ENCODE measurements around the gene C2CD4D.
"Not testable (repeated sequence)": the region's sequence is repeated elsewhere in the genome, so short reads cannot be mapped to it uniquely, and the experiment has no call there.

Gene C2CD4D

GRCh38 chr1:151882466-151882865 is 42.8 kb upstream of the C2CD4D start:
- H3K4me2 ChIP-seq (ENCODE audit: low read length, poor library complexity, severe bottlenecking), result no peak overlapping the region
- DNase-seq, result no peak
- no peak overlapping the region for H3K23ac ChIP-seq (ENCODE audit: low read length in 2 of 2)
- H3K14ac ChIP-seq (ENCODE audit: low read length in 2 of 2), result no peak overlapping the region
- H2BK5ac ChIP-seq (ENCODE audit: low read depth, low read length, poor library complexity, severe bottlenecking), result no peak overlapping the region
- H2BK15ac ChIP-seq (ENCODE audit: low read depth, poor library complexity, severe bottlenecking), result no peak overlapping the region
- H2BK12ac ChIP-seq (ENCODE audit: low read length in 2 of 2), result no peak overlapping the region
- H4K8ac ChIP-seq (ENCODE audit: low read length), result no peak overlapping the region
- no peak overlapping the region for H2BK120ac ChIP-seq (ENCODE audit: low read depth, low read length)
- no peak overlapping the region for H2AK5ac ChIP-seq (ENCODE audit: low read length, severe bottlenecking)
- H3K4me1 ChIP-seq (ENCODE audit: control insufficient read depth, insufficient read depth, low read depth, low read length), result no peaks in the 10 kb centered on the region
- H2AFZ ChIP-seq (ENCODE audit: low read depth, low read length), result no peak overlapping the region
- no peak overlapping the region for H3K4me3 ChIP-seq (ENCODE audit: insufficient read depth in 1 of 2, low read depth in 1 of 2, low read length in 2 of 2)
- H3K36me3 ChIP-seq (ENCODE audit: control insufficient read depth in 1 of 2, insufficient read depth in 2 of 2, low read depth in 1 of 2, low read length in 2 of 2), result peaks cover 2 to 16% of the 10 kb centered on the region in 2 experiments
- no peaks in the 10 kb centered on the region for H3K79me1 ChIP-seq (replicated peaks; ENCODE audit: low read length, poor library complexity, severe bottlenecking)
- H4K91ac ChIP-seq (ENCODE audit: low read length), result no peak overlapping the region
- no peak overlapping the region for H3K4ac ChIP-seq (ENCODE audit: low read depth in 1 of 2, low read length in 2 of 2)
- no peak overlapping the region for H3K27ac ChIP-seq (ENCODE audit: low read length, poor library complexity, severe bottlenecking)
- no CpG with 5 or more reads among the region's 2 CpGs for WGBS
- no peaks in the 10 kb centered on the region for H3K27me3 ChIP-seq (ENCODE audit: control insufficient read depth in 1 of 2, insufficient read depth in 1 of 2, low read length in 2 of 2)
- H3K18ac ChIP-seq (ENCODE audit: low read depth in 1 of 2, low read length in 2 of 2), result no peak overlapping the region
- H3K9ac ChIP-seq (ENCODE audit: low read length), result no peak overlapping the region
- H3K9me3 ChIP-seq (ENCODE audit: control insufficient read depth, low read length), result no peaks in the 10 kb centered on the region

DNA sequence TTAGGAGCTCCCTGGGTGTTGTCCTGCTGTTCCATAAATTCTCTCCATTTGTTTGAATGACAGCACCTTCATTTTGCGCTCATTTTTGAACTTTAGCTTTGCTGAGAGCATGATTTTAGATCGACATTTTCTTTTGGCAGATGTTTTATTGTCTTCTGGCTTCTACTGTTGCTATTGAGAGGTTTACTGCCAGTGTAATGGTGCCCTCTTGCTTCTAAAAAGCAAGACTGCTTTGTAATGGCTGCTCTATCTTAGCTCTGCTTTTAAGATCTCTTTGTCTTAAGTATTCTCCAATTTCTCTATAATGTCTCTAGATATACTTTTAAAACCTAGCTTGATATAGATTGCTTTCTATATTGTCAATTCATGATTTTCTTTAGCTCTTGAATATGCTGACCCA is 41.9 kb upstream of the C2CD4D start:
- Histone ChIP-seq H2AFZ (ENCODE audit: low read depth, low read length) (no peak overlapping the region), H3K23ac (ENCODE audit: low read length in 2 of 2) (no peak overlapping the region), H2BK5ac (ENCODE audit: low read depth, low read length, poor library complexity, severe bottlenecking) (no peak overlapping the region), H4K8ac (ENCODE audit: low read length) (no peak overlapping the region), H2BK15ac (ENCODE audit: low read depth, poor library complexity, severe bottlenecking) (no peak overlapping the region), H2BK12ac (ENCODE audit: low read length in 2 of 2) (no peak overlapping the region), H3K36me3 (ENCODE audit: control insufficient read depth in 1 of 2, insufficient read depth in 2 of 2, low read depth in 1 of 2, low read length in 2 of 2) (peaks cover 2 to 23% of the 10 kb centered on the region in 2 experiments), H3K9ac (ENCODE audit: low read length) (no peak overlapping the region), H2BK120ac (ENCODE audit: low read depth, low read length) (no peak overlapping the region), H2AK5ac (ENCODE audit: low read length, severe bottlenecking) (no peak overlapping the region), H4K91ac (ENCODE audit: low read length) (no peak overlapping the region), H3K18ac (ENCODE audit: low read depth in 1 of 2, low read length in 2 of 2) (no peak overlapping the region), H3K4me3 (ENCODE audit: insufficient read depth in 1 of 2, low read depth in 1 of 2, low read length in 2 of 2) (no peak overlapping the region), H3K27me3 (ENCODE audit: control insufficient read depth in 1 of 2, insufficient read depth in 1 of 2, low read length in 2 of 2) (no peaks in the 10 kb centered on the region), H3K9me3 (ENCODE audit: control insufficient read depth, low read length) (no peaks in the 10 kb centered on the region), H3K79me1 (replicated peaks; ENCODE audit: low read length, poor library complexity, severe bottlenecking) (no peaks in the 10 kb centered on the region), H3K4ac (ENCODE audit: low read depth in 1 of 2, low read length in 2 of 2) (no peak overlapping the region), H3K4me1 (ENCODE audit: control insufficient read depth, insufficient read depth, low read depth, low read length) (no peaks in the 10 kb centered on the region), H3K4me2 (ENCODE audit: low read length, poor library complexity, severe bottlenecking) (no peak overlapping the region), H3K27ac (ENCODE audit: low read length, poor library complexity, severe bottlenecking) (no peak overlapping the region), H3K14ac (ENCODE audit: low read length in 2 of 2) (no peak overlapping the region)
- WGBS, result 71% methylated on average over 2 of the region's 2 CpGs
- DNase-seq, result no peak

GRCh38 chr1:151875419-151876097 is 35.9 kb upstream of the C2CD4D start:
- Histone ChIP-seq H2AK5ac (ENCODE audit: low read length, severe bottlenecking) (no peak overlapping the region), H3K9me3 (ENCODE audit: control insufficient read depth, low read length) (no peaks in the 10 kb centered on the region), H3K23ac (ENCODE audit: low read length in 2 of 2) (no peak overlapping the region), H2BK12ac (ENCODE audit: low read length in 2 of 2) (no peak overlapping the region), H3K14ac (ENCODE audit: low read length in 2 of 2) (no peak overlapping the region), H2BK5ac (ENCODE audit: low read depth, low read length, poor library complexity, severe bottlenecking) (no peak overlapping the region), H4K91ac (ENCODE audit: low read length) (no peak overlapping the region), H3K36me3 (ENCODE audit: control insufficient read depth in 1 of 2, insufficient read depth in 2 of 2, low read depth in 1 of 2, low read length in 2 of 2) (peaks cover 9 to 46% of the 10 kb centered on the region in 2 experiments), H4K8ac (ENCODE audit: low read length) (no peak overlapping the region), H3K4me3 (ENCODE audit: insufficient read depth in 1 of 2, low read depth in 1 of 2, low read length in 2 of 2) (no peak overlapping the region), H2BK120ac (ENCODE audit: low read depth, low read length) (no peak overlapping the region), H3K18ac (ENCODE audit: low read depth in 1 of 2, low read length in 2 of 2) (no peak overlapping the region), H3K9ac (ENCODE audit: low read length) (no peak overlapping the region), H3K27me3 (ENCODE audit: control insufficient read depth in 1 of 2, insufficient read depth in 1 of 2, low read length in 2 of 2) (no peaks in the 10 kb centered on the region), H3K27ac (ENCODE audit: low read length, poor library complexity, severe bottlenecking) (no peak overlapping the region), H3K79me1 (replicated peaks; ENCODE audit: low read length, poor library complexity, severe bottlenecking) (no peaks in the 10 kb centered on the region), H2BK15ac (ENCODE audit: low read depth, poor library complexity, severe bottlenecking) (no peak overlapping the region), H3K4ac (ENCODE audit: low read depth in 1 of 2, low read length in 2 of 2) (no peak overlapping the region), H2AFZ (ENCODE audit: low read depth, low read length) (no peak overlapping the region), H3K4me1 (ENCODE audit: control insufficient read depth, insufficient read depth, low read depth, low read length) (no peaks in the 10 kb centered on the region), H3K4me2 (ENCODE audit: low read length, poor library complexity, severe bottlenecking) (no peak overlapping the region)
- no CpG with 5 or more reads among the region's 1 CpG for WGBS
- DNase-seq, result no peak

DNA sequence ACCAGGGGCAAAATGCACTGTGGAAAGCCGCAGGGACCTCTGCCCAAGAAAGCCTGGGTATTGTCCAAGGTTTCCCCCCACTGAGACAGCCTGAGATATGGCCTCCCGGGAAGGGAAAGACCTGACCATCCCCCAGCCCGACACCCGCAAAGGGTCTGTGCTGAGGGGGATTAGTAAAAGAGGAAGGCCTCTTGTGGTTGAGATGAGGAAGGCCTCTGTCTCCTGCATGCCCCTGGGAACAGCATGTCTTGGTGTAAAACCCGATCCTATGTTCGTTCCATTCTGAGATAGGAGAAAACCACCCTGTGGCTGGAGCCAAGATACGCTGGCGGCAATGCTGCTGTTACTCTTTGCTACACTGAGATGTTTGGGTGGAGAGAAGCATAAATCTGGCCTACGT is 33.2 kb upstream of the C2CD4D start:
- not testable (repeated sequence) for H2BK15ac ChIP-seq (ENCODE audit: low read depth, poor library complexity, severe bottlenecking); H3K4me2 ChIP-seq (ENCODE audit: low read length, poor library complexity, severe bottlenecking); H4K8ac ChIP-seq (ENCODE audit: low read length); H3K23ac ChIP-seq (ENCODE audit: low read length in 2 of 2); H3K9me3 ChIP-seq (ENCODE audit: control insufficient read depth, low read length); H3K27me3 ChIP-seq (ENCODE audit: control insufficient read depth in 1 of 2, insufficient read depth in 1 of 2, low read length in 2 of 2); H3K27ac ChIP-seq (ENCODE audit: low read length, poor library complexity, severe bottlenecking); H2BK12ac ChIP-seq (ENCODE audit: low read length in 2 of 2); H2AFZ ChIP-seq (ENCODE audit: low read depth, low read length); H3K79me1 ChIP-seq (replicated peaks; ENCODE audit: low read length, poor library complexity, severe bottlenecking); H2AK5ac ChIP-seq (ENCODE audit: low read length, severe bottlenecking); H3K4ac ChIP-seq (ENCODE audit: low read depth in 1 of 2, low read length in 2 of 2); H4K91ac ChIP-seq (ENCODE audit: low read length); H2BK120ac ChIP-seq (ENCODE audit: low read depth, low read length); H3K9ac ChIP-seq (ENCODE audit: low read length); DNase-seq; H3K14ac ChIP-seq (ENCODE audit: low read length in 2 of 2); H3K4me3 ChIP-seq (ENCODE audit: insufficient read depth in 1 of 2, low read depth in 1 of 2, low read length in 2 of 2); H3K18ac ChIP-seq (ENCODE audit: low read depth in 1 of 2, low read length in 2 of 2); H3K4me1 ChIP-seq (ENCODE audit: control insufficient read depth, insufficient read depth, low read depth, low read length); H2BK5ac ChIP-seq (ENCODE audit: low read depth, low read length, poor library complexity, severe bottlenecking)
- peaks cover 9 to 44% of the 10 kb centered on the region in 2 experiments for H3K36me3 ChIP-seq (ENCODE audit: control insufficient read depth in 1 of 2, insufficient read depth in 2 of 2, low read depth in 1 of 2, low read length in 2 of 2)
- WGBS, result 69% methylated on average over 9 of the region's 9 CpGs
